HEK293 (cell line): ENCODE measurements around the gene EME1.

ENCODE experiments used
- CTCF ChIA-PET: fragments of 350-600 bp; formaldehyde crosslinking; extraction: SDS; loops from one replicate; lab custom pipeline; 2021; ENCODE audit warnings: antibody characterized with exemption; lab: Yijun Ruan, JAX
- POLR2A ChIA-PET: fragments of 300-600 bp; formaldehyde crosslinking; extraction: SDS; loops from one replicate; lab custom pipeline; 2020; ENCODE audit warnings: antibody characterized with exemption, inconsistent platforms; lab: Yijun Ruan, JAX
- H3K27ac ChIP-seq: fragments of 200-500 bp; sonication (Bioruptor generic); 2 replicates; pipeline ENCODE4 v1.5.1; 2014; ENCODE audit warnings: low read depth, low read length, control low read depth, inconsistent platforms; ENCODE audit errors: extremely low read depth
- H3K36me3 ChIP-seq, 2 experiments: fragments of 200-500 bp in 1 of 2; sonication (Bioruptor generic) in 1 of 2; 1 replicate in 1 of 2; 2 replicates in 1 of 2; pipeline ENCODE4 v1.5.1; 2014 to 2017; ENCODE audit warnings: inconsistent platforms in 2 of 2, low read length in 2 of 2; ENCODE audit not compliant: control insufficient read depth in 2 of 2, insufficient read depth in 1 of 2
- H3K4me1 ChIP-seq: fragments of 200-500 bp; sonication (Bioruptor generic); 2 replicates; pipeline ENCODE4 v1.5.1; 2014; ENCODE audit warnings: mild to moderate bottlenecking, low read length, inconsistent platforms; ENCODE audit not compliant: control insufficient read depth, insufficient read depth
- H3K4me3 ChIP-seq: 2 replicates; pipeline ENCODE4 v1.5.1; 2011; ENCODE audit warnings: low read depth, mild to moderate bottlenecking, control low read depth, low read length, moderate library complexity
- H3K9me3 ChIP-seq: fragments of 200-500 bp; sonication (Bioruptor generic); 2 replicates; pipeline ENCODE4 v1.5.1; 2014; ENCODE audit warnings: low read depth, low read length, inconsistent platforms; ENCODE audit not compliant: control insufficient read depth, insufficient read depth
- CTCF ChIP-seq: fragments of 450-650 bp; formaldehyde crosslinking; IDR thresholded peaks from 2 replicates; pipeline ENCODE4 v1.5.1; 2016; ENCODE audit warnings: missing biosample characterization, missing genetic modification characterization
- ELK4 ChIP-seq: IDR thresholded peaks from 2 replicates; pipeline ENCODE4 v1.6.1; 2011; ENCODE audit warnings: mild to moderate bottlenecking, low read depth, low read length, borderline replicate concordance
- HIC1 ChIP-seq: fragments of 450-650 bp; formaldehyde crosslinking; IDR thresholded peaks from 2 replicates; pipeline ENCODE4 v1.5.1; 2016; ENCODE audit warnings: missing biosample characterization, missing genetic modification characterization
- HOXC10 ChIP-seq: sonication (generic); formaldehyde crosslinking; IDR thresholded peaks from 2 replicates; pipeline ENCODE4 v1.8.1; 2023; ENCODE audit warnings: mild to moderate bottlenecking, missing genetic modification reagents
- PRDM4 ChIP-seq: fragments of 450-650 bp; formaldehyde crosslinking; IDR thresholded peaks from 2 replicates; pipeline ENCODE4 v1.5.1; 2017; ENCODE audit warnings: missing biosample characterization, missing genetic modification characterization
- YY2 ChIP-seq: fragments of 450-650 bp; formaldehyde crosslinking; IDR thresholded peaks from 2 replicates; pipeline ENCODE4 v1.5.1; 2016; ENCODE audit warnings: missing biosample characterization, missing genetic modification characterization
- ZBTB8A ChIP-seq: fragments of 450-650 bp; formaldehyde crosslinking; IDR thresholded peaks from 2 replicates; pipeline ENCODE4 v1.5.1; 2016; ENCODE audit warnings: missing biosample characterization, missing genetic modification characterization
- ZNF121 ChIP-seq: fragments of 450-650 bp; formaldehyde crosslinking; IDR thresholded peaks from 2 replicates; pipeline ENCODE4 v1.5.1; 2016; ENCODE audit warnings: missing biosample characterization, missing genetic modification characterization
- ZNF132 ChIP-seq: fragments of 450-650 bp; formaldehyde crosslinking; IDR thresholded peaks from 2 replicates; pipeline ENCODE4 v1.5.1; 2017; ENCODE audit warnings: missing biosample characterization, missing genetic modification characterization, borderline replicate concordance
- ZNF133 ChIP-seq: fragments of 450-650 bp; formaldehyde crosslinking; IDR thresholded peaks from 2 replicates; pipeline ENCODE4 v1.5.1; 2016; ENCODE audit warnings: missing biosample characterization, missing genetic modification characterization
- ZNF140 ChIP-seq: fragments of 450-650 bp; formaldehyde crosslinking; IDR thresholded peaks from 2 replicates; pipeline ENCODE4 v1.5.1; 2016; ENCODE audit warnings: missing biosample characterization, missing genetic modification characterization
- ZNF16 ChIP-seq: fragments of 450-650 bp; formaldehyde crosslinking; IDR thresholded peaks from 2 replicates; pipeline ENCODE4 v1.5.1; 2016; ENCODE audit warnings: low read depth, missing biosample characterization, missing genetic modification characterization
- ZNF175 ChIP-seq: fragments of 450-650 bp; formaldehyde crosslinking; IDR thresholded peaks from 2 replicates; pipeline ENCODE4 v1.5.1; 2016; ENCODE audit warnings: missing biosample characterization, missing genetic modification characterization
- ZNF335 ChIP-seq: fragments of 450-650 bp; formaldehyde crosslinking; conservative IDR thresholded peaks from 2 replicates; pipeline ENCODE4 v1.5.1; 2016; ENCODE audit warnings: missing biosample characterization, missing genetic modification characterization
- ZNF449 ChIP-seq: fragments of 450-650 bp; formaldehyde crosslinking; IDR thresholded peaks from 2 replicates; pipeline ENCODE4 v1.5.1; 2017; ENCODE audit warnings: missing biosample characterization, mild to moderate bottlenecking, missing genetic modification characterization, moderate library complexity
- ZNF473 ChIP-seq: fragments of 450-650 bp; formaldehyde crosslinking; IDR thresholded peaks from 2 replicates; pipeline ENCODE4 v1.5.1; 2017; ENCODE audit warnings: missing biosample characterization, missing genetic modification characterization
- ZNF600 ChIP-seq: fragments of 450-650 bp; formaldehyde crosslinking; IDR thresholded peaks from 2 replicates; pipeline ENCODE4 v1.5.1; 2016; ENCODE audit warnings: missing biosample characterization, missing genetic modification characterization
- ZNF624 ChIP-seq: fragments of 450-650 bp; formaldehyde crosslinking; IDR thresholded peaks from 2 replicates; pipeline ENCODE4 v1.5.1; 2017; ENCODE audit warnings: missing biosample characterization, missing genetic modification characterization
- ZNF654 ChIP-seq: fragments of 450-650 bp; formaldehyde crosslinking; IDR thresholded peaks from 2 replicates; pipeline ENCODE4 v1.5.1; 2016; ENCODE audit warnings: low read depth, missing biosample characterization, missing genetic modification characterization
- ZNF837 ChIP-seq: fragments of 450-650 bp; formaldehyde crosslinking; IDR thresholded peaks from 2 replicates; pipeline ENCODE4 v1.5.1; 2016; ENCODE audit warnings: missing biosample characterization, missing genetic modification characterization
- ZXDB ChIP-seq: fragments of 450-650 bp; formaldehyde crosslinking; IDR thresholded peaks from 2 replicates; pipeline ENCODE4 v1.5.1; 2016; ENCODE audit warnings: missing biosample characterization, missing genetic modification characterization

Gene EME1

GRCh38 chr17:50370052-50370451 lies 3.0 kb upstream of the EME1 start:
- no peak overlapping the region for H3K4me3 ChIP-seq
- TF ChIP-seq ZNF654 (tag by site-specific recombination) (no peak), ZNF133 (tag by site-specific recombination) (no peak), ZNF624 (tag by site-specific recombination) (no peak), ZNF837 (tag by site-specific recombination) (no peak), ZNF600 (tag by site-specific recombination) (peak; percentile 69; the same call in 1 of the 2 replicates)
- TF ChIP-seq, all 188 proteins: peak for 1
- no peaks in the 10 kb centered on the region for H3K9me3 ChIP-seq
- peaks cover 31 to 71% of the 10 kb centered on the region in 2 experiments for H3K36me3 ChIP-seq
- no peak overlapping the region for H3K27ac ChIP-seq
- H3K4me1 ChIP-seq = peaks cover 8% of the 10 kb centered on the region
- ChIA-PET POLR2A (interaction anchor here (1.0 kb wide), 1 partner anchor 27 kb away, joined by 3 read pairs; the partner anchor contains the start of gene LRRC59), CTCF (interaction anchor here (0.6 to 2.5 kb wide), 5 partner anchors 8 to 311 kb away, joined by 3 to 17 read pairs (median 9); partner anchors contain the start of gene LRRC59)

GRCh38 chr17:50371526-50371925 lies 1.5 kb upstream of the EME1 start:
- no peak overlapping the region for H3K4me3 ChIP-seq
- peak overlapping the region; percentile 29; the same call in 1 of the 2 replicates for H3K27ac ChIP-seq
- CTCF ChIA-PET = interaction anchor here (0.6 to 2.4 kb wide), 5 partner anchors 9 to 694 kb away, joined by 3 to 17 read pairs (median 6); partner anchors contain the start of genes LRRC59 and RSAD1
- peaks cover 8% of the 10 kb centered on the region for H3K4me1 ChIP-seq
- POLR2A ChIA-PET = interaction anchor here (1.1 to 1.8 kb wide), 3 partner anchors 9 to 22 kb away, joined by 3 to 8 read pairs (median 5); no protein-coding TSS in a partner anchor
- no peaks in the 10 kb centered on the region for H3K9me3 ChIP-seq
- H3K36me3 ChIP-seq = peaks cover 37 to 71% of the 10 kb centered on the region in 2 experiments
- TF ChIP-seq ZNF132 (tag by site-specific recombination) = no peak
- no peak for TF ChIP-seq ZNF449 (tag by site-specific recombination)
- TF ChIP-seq CTCF = no peak
- TF ChIP-seq HOXC10 (CRISPR knock-in tag) = no peak
- no peak for TF ChIP-seq ZBTB8A (tag by site-specific recombination)
- no peak for TF ChIP-seq ZNF175 (tag by site-specific recombination)
- no peak for TF ChIP-seq ELK4
- TF ChIP-seq ZNF121 (tag by site-specific recombination) = no peak
- TF ChIP-seq ZNF16 (tag by site-specific recombination) = no peak
- no peak for TF ChIP-seq ZXDB
- no peak for TF ChIP-seq ZNF473 (tag by site-specific recombination)
- TF ChIP-seq YY2 (tag by site-specific recombination) = no peak

GRCh38 chr17:50372222-50372757 lies 739 bp upstream of the EME1 start:
- ChIA-PET CTCF (interaction anchor here (0.6 to 2.4 kb wide), 6 partner anchors 10 to 514 kb away, joined by 3 to 17 read pairs (median 8); partner anchors contain the start of genes LRRC59 and RSAD1), POLR2A (interaction anchor here (0.6 to 3.6 kb wide), 5 partner anchors 10 to 26 kb away, joined by 3 to 15 read pairs (median 5); partner anchors contain the start of genes LRRC59 and XYLT2)
- peaks cover 40 to 71% of the 10 kb centered on the region in 2 experiments for H3K36me3 ChIP-seq
- H3K4me1 ChIP-seq = peaks cover 8% of the 10 kb centered on the region
- H3K4me3 ChIP-seq = peak overlapping the region; percentile 97
- no peaks in the 10 kb centered on the region for H3K9me3 ChIP-seq
- H3K27ac ChIP-seq = peak overlapping the region; percentile 86
- no peak for TF ChIP-seq PRDM4
- TF ChIP-seq ZNF140 (tag by site-specific recombination) = no peak
- TF ChIP-seq HIC1 = no peak
- TF ChIP-seq ZNF335 = no peak
